Gastrocnemius medialis (tissue), 4 donors: ENCODE measurements around the gene LCN6. TPM values are rescaled to one million over a fixed set of nuclear protein-coding genes. Genes with fewer than 3 reads are reported as not detected.
"Not testable (repeated sequence)": the region's sequence is repeated elsewhere in the genome, so short reads cannot be mapped to it uniquely, and the experiment has no call there.

Source experiments
- ATAC-seq, 2 donors: fragments of 150-250 bp; one replicate each; pipeline ENCODE4 v1.9.1; 2016
- DNase-seq, 2 donors: peaks; one replicate each; pipeline ENCODE4 v3.0.0-alpha.2; 2019
- H3K27ac ChIP-seq, 4 donors: fragments of 200-600 bp; sonication (generic); 1 replicate in 1 of 4; 2 replicates in 3 of 4; pipeline ENCODE4 v1.5.1; 2016 to 2018; ENCODE audit warnings: mild to moderate bottlenecking in 2 of 4, moderate library complexity in 1 of 4
- H3K27me3 ChIP-seq, 3 donors: fragments of 200-600 bp; sonication (generic) in 2 of 3; 1 replicate in 1 of 3; 2 replicates in 2 of 3; pipeline versions ENCODE4 v1.5.1 to v1.6.0; 2016 to 2019; ENCODE audit warnings: mild to moderate bottlenecking in 1 of 3, moderate library complexity in 1 of 3
- H3K36me3 ChIP-seq, 2 donors: fragments of 200-600 bp; sonication (generic) in 1 of 2; one replicate each; pipeline ENCODE4 v1.5.1; 2017 to 2018
- H3K4me1 ChIP-seq, 2 donors: fragments of 200-600 bp; sonication (generic) in 1 of 2; one replicate each; pipeline ENCODE4 v1.5.1; 2016 to 2017; ENCODE audit warnings: mild to moderate bottlenecking in 2 of 2
- H3K4me3 ChIP-seq, 4 donors: fragments of 200-600 bp; sonication (generic) in 3 of 4; 1 replicate in 1 of 4; 2 replicates in 3 of 4; pipeline ENCODE4 v1.5.1; 2016 to 2019; ENCODE audit warnings: mild to moderate bottlenecking in 2 of 4
- H3K9me3 ChIP-seq, 3 donors: fragments of 200-600 bp; sonication (generic) in 2 of 3; 1 replicate in 1 of 3; 2 replicates in 2 of 3; pipeline ENCODE4 v1.5.1; 2016 to 2019
- POLR2A ChIP-seq, 2 donors: fragments of 450-650 bp; IDR thresholded peaks; one replicate each; pipeline ENCODE4 v1.6.1; 2017; ENCODE audit warnings: antibody characterized with exemption in 2 of 2, mild to moderate bottlenecking in 2 of 2, moderate library complexity in 2 of 2
- in situ Hi-C, 4 donors: fragments of 200-750 bp; cut with MboI; loops; one replicate each; pipeline versions ENCODE4 v1.15.0 to v1.8.0; 2017; ENCODE audit warnings: low sequenced_read_pairs in 4 of 4
- intact Hi-C: fragments of 100-400 bp; cut with DNase I; formaldehyde crosslinking; loops from one replicate; pipeline ENCODE4 v1.15.1; 2023; ENCODE audit warnings: low total_unique reads
- total RNA-seq, 4 donors: library from RNA; depleted of rRNA; stranded (reverse); fragments of >200 nt; gene quantifications; one replicate each; pipeline versions ENCODE4 v1.1.0 to v1.2.3, GENCODE V29; 2016
- TF ChIP-seq, protein P1 (sequence below), 5 experiments: fragments of 450-650 bp in 3 of 5; fragments of 200-600 bp in 2 of 5; sonication (generic) in 2 of 5; IDR thresholded peaks in 4 of 5; conservative IDR thresholded peaks in 1 of 5; 1 replicate in 4 of 5; 2 replicates in 1 of 5; pipeline ENCODE4 v1.5.1; 2016 to 2019; ENCODE audit warnings: antibody characterized with exemption in 5 of 5, mild to moderate bottlenecking in 3 of 5, moderate library complexity in 3 of 5

Gene LCN6
- total RNA-seq, 4 donors from 2014 or later, result 2.1 to 11.7 (median 3.7) TPM

DNA sequence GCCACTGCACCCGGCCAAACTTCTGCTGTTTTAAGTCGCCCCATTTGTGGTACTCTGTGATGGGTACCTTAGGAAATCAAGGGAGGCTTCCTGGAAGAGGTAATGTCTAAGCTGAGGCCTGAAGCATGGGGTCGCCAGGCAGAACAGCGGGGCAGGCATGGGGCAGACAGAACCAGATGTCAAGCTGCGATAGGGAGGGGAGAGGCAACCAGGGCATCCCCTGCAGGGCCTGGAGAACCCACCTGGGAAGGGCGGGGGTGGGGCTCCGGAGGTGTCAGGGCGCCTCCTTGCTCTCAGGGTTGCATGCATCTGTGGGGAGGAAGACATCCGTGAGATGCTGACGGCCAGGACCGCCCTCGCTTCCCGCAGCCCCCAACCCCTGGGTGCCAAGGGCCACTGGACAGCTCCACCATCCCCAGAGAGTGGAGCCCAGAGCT, 13.2 kb upstream of the LCN6 start:
- ATAC-seq (no peak), DNase-seq (no peak)
- no peaks in the 10 kb centered on the region for H3K27me3 ChIP-seq
- no peak overlapping the region for H3K27ac ChIP-seq
- H3K4me3 ChIP-seq, result no peak overlapping the region
- H3K9me3 ChIP-seq, result no peaks in the 10 kb centered on the region
- intact Hi-C loops, result no loop called here
- in situ Hi-C loops, result no loop called here
- no peaks in the 10 kb centered on the region for H3K36me3 ChIP-seq
- TF ChIP-seq, protein P1, sequence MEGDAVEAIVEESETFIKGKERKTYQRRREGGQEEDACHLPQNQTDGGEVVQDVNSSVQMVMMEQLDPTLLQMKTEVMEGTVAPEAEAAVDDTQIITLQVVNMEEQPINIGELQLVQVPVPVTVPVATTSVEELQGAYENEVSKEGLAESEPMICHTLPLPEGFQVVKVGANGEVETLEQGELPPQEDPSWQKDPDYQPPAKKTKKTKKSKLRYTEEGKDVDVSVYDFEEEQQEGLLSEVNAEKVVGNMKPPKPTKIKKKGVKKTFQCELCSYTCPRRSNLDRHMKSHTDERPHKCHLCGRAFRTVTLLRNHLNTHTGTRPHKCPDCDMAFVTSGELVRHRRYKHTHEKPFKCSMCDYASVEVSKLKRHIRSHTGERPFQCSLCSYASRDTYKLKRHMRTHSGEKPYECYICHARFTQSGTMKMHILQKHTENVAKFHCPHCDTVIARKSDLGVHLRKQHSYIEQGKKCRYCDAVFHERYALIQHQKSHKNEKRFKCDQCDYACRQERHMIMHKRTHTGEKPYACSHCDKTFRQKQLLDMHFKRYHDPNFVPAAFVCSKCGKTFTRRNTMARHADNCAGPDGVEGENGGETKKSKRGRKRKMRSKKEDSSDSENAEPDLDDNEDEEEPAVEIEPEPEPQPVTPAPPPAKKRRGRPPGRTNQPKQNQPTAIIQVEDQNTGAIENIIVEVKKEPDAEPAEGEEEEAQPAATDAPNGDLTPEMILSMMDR (IDR thresholded peaks at IDR 0.05 in 4 of 5, conservative IDR thresholded peaks at IDR 0.05 in 1 of 5), result no peak
- no peak for TF ChIP-seq POLR2A (IDR thresholded peaks at IDR 0.05)
- H3K4me1 ChIP-seq, result peaks cover 14 to 15% of the 10 kb centered on the region in 2 donors

DNA sequence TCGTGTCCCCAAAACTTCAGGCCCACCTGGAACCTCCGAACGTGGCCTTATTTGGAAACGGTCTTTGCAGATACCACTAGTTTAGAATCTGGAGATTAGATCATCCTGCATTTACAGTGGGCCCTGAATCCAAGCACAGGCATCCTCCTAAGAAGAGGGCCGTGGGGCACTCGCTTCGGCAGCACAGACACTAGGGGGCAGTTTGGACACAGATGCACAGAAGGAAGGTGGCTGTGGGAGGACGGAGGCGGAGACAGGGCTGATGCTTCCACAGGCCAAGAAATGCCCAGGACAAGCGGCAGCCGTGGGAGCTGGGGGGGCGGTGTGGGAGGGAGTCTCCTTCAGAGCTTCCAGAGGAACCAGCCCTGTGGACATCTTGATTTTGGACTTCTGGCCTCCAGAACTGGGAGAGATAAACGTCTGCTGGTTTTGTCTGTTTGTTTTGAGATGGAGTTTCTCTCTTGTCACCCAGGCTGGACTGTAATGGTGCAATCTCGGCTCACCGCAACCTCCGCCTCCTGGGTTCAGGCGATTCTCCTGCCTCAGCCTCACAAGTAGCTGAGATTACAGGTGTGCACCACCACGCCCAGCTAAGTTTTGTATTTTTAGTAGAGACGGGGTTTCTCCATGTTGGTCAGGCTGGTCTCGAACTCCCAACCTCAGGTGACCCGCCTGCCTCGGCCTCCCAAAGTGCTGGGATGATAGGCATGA, 12.7 kb upstream of the LCN6 start:
- H3K36me3 ChIP-seq, H3K4me3 ChIP-seq, H3K9me3 ChIP-seq, in situ Hi-C loops, ATAC-seq, H3K27ac ChIP-seq, intact Hi-C loops, DNase-seq, H3K27me3 ChIP-seq: not testable (repeated sequence)
- TF ChIP-seq, protein P1 (IDR thresholded peaks at IDR 0.05 in 4 of 5, conservative IDR thresholded peaks at IDR 0.05 in 1 of 5), result peak in 1 of 5 experiments; percentile 33
- H3K4me1 ChIP-seq, result peaks cover 14 to 15% of the 10 kb centered on the region in 2 donors

DNA sequence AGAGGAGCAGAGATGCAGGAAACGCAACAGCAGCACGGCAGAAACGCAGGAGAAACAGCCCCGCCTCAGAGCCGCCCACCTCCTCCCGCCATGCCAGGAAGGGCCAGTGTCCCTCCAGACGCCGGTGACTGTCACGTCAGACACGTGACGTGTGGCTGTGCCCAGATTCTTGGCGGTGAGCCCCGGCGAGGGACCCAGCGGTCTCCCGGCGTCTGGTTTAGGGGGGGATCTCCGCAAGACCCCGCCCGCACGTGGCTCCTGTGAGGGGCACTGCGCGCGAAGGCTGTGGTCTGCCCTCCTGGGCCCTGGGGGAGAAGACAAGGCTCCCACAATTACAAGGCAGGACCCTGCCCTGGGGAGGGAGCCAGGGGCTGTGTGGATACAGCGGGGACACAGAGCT, 12.1 kb upstream of the LCN6 start:
- no peak overlapping the region for H3K4me3 ChIP-seq
- no peak overlapping the region for H3K27ac ChIP-seq
- no peaks in the 10 kb centered on the region for H3K27me3 ChIP-seq
- H3K4me1 ChIP-seq, result peaks cover 14 to 15% of the 10 kb centered on the region in 2 donors
- intact Hi-C loops, result no loop called here
- no peak for TF ChIP-seq POLR2A (IDR thresholded peaks at IDR 0.05)
- TF ChIP-seq, protein P1 (IDR thresholded peaks at IDR 0.05 in 4 of 5, conservative IDR thresholded peaks at IDR 0.05 in 1 of 5), result no peak
- in situ Hi-C loops, result no loop called here
- no peaks in the 10 kb centered on the region for H3K9me3 ChIP-seq
- DNase-seq (no peak), ATAC-seq (no peak)
- no peaks in the 10 kb centered on the region for H3K36me3 ChIP-seq

DNA sequence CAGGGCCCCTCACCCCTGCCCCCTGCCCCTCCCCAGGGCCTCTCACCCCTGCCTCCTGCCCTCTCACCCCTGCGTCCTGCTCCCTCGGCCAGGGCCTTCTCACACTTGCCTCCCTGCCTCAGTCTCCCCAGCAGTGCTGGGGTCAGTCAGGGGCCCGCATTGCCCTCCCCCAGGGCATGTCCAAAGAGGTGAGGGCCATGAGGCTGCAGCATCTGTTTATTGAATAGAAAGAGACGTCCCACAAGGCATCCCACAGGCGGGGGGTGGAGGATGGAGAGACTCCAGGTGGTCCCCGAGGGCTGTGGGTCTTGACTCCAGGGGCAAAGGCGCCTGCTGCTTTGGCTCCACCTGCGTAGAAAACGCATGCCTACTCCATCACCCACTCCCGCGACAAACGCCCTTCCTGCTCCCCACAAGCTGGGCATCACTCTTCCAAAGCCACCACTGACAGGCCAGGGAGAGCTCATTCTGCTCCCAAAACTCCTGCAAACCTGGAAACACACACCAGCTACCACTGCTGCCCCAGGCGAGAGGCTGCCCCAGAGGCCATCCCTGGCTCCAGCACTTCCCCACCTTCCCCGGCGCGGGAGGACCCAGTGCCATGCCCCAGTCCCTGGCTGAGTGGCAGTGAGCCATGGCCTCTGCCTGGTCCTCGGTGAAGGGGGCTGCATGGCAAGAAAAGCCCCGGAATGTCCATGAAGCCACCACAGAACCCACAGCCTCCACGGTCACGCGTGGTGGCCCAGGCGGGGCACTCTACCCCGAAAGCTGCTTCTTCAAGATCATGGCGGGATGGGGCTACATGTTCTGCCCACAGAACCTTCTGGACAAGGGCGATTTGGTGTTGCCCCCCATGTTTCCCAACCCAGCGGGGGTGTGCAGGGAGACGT, 11.4 kb upstream of the LCN6 start:
- DNase-seq (no peak), ATAC-seq (no peak)
- in situ Hi-C loops, result no loop called here
- H3K9me3 ChIP-seq, result no peaks in the 10 kb centered on the region
- peaks cover 10 to 14% of the 10 kb centered on the region in 2 donors for H3K4me1 ChIP-seq
- no peak overlapping the region for H3K27ac ChIP-seq
- TF ChIP-seq, protein P1 (IDR thresholded peaks at IDR 0.05 in 4 of 5, conservative IDR thresholded peaks at IDR 0.05 in 1 of 5), result no peak
- no peak for TF ChIP-seq POLR2A (IDR thresholded peaks at IDR 0.05)
- H3K4me3 ChIP-seq, result no peak overlapping the region
- H3K36me3 ChIP-seq, result no peaks in the 10 kb centered on the region
- no peaks in the 10 kb centered on the region for H3K27me3 ChIP-seq
- intact Hi-C loops, result no loop called here
